Panc1 (cell line): ENCODE measurements around the gene TNIP1.

Experiments
- POLR2AphosphoS5 ChIP-seq: IDR thresholded peaks from 2 replicates; pipeline ENCODE4 v1.6.1; 2012; ENCODE audit warnings: mild to moderate bottlenecking, low read depth, low read length, moderate library complexity
- SIN3A ChIP-seq: IDR thresholded peaks from 2 replicates; pipeline ENCODE4 v1.6.1; 2012; ENCODE audit warnings: low read depth, mild to moderate bottlenecking, low read length, moderate library complexity, borderline replicate concordance; ENCODE audit not compliant: insufficient read depth
- TCF7L2 ChIP-seq: IDR thresholded peaks from 2 replicates; pipeline ENCODE4 v1.6.1; 2011; ENCODE audit warnings: mild to moderate bottlenecking, low read depth, low read length, inconsistent platforms
- TF ChIP-seq, protein P1 (sequence below): fragments of 450-650 bp; IDR thresholded peaks from 2 replicates; pipeline ENCODE4 v1.5.1; 2017; ENCODE audit warnings: mild to moderate bottlenecking

DNA sequence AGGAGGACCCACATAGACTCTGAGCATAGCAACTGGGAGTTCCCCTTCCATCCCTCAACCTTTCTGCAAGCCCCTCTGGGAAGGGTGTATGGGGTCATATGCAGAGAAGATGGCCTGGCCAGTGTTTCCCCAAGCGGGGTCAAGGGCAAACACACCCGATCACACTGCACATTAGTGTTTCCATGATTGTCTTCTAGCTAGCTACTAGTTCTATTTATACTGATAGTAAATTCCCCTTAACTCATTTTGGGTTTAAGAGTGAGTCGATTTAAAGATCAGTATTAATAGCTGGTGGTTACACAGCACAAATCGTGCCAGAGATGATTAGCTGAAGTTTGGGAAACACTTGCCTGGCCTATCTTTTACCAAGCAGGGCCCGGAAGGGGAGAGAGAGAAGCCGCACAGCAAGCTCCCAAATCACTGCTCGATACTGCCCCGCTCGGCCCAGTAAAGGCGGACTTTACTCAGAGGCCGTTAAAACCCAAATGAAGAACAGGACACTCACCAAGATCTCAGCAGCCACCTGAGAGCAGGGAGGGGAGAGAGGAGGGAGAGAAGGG is 29.4 kb upstream of the TNIP1 start:
- TF ChIP-seq, protein P1, sequence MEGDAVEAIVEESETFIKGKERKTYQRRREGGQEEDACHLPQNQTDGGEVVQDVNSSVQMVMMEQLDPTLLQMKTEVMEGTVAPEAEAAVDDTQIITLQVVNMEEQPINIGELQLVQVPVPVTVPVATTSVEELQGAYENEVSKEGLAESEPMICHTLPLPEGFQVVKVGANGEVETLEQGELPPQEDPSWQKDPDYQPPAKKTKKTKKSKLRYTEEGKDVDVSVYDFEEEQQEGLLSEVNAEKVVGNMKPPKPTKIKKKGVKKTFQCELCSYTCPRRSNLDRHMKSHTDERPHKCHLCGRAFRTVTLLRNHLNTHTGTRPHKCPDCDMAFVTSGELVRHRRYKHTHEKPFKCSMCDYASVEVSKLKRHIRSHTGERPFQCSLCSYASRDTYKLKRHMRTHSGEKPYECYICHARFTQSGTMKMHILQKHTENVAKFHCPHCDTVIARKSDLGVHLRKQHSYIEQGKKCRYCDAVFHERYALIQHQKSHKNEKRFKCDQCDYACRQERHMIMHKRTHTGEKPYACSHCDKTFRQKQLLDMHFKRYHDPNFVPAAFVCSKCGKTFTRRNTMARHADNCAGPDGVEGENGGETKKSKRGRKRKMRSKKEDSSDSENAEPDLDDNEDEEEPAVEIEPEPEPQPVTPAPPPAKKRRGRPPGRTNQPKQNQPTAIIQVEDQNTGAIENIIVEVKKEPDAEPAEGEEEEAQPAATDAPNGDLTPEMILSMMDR: no peak
- no peak for TF ChIP-seq TCF7L2
- TF ChIP-seq POLR2AphosphoS5: no peak
- TF ChIP-seq SIN3A: no peak
